Panc1 (cell line): Measurements from ENCODE around the gene C1orf56.

Experiments used
- POLR2AphosphoS5 ChIP-seq: IDR thresholded peaks from 2 replicates; pipeline ENCODE4 v1.6.1; 2012; ENCODE audit warnings: mild to moderate bottlenecking, low read depth, low read length, moderate library complexity
- TF ChIP-seq, protein P1 (sequence below): fragments of 450-650 bp; IDR thresholded peaks from 2 replicates; pipeline ENCODE4 v1.5.1; 2017; ENCODE audit warnings: mild to moderate bottlenecking
- TF ChIP-seq, protein P2 (sequence below), 2 experiments: IDR thresholded peaks; 2 replicates each; pipeline ENCODE4 v1.6.1; 2011 to 2012; ENCODE audit warnings: low read depth in 2 of 2, control low read depth in 1 of 2, low read length in 1 of 2, mild to moderate bottlenecking in 1 of 2, moderate library complexity in 1 of 2; ENCODE audit not compliant: insufficient read depth in 1 of 2

DNA sequence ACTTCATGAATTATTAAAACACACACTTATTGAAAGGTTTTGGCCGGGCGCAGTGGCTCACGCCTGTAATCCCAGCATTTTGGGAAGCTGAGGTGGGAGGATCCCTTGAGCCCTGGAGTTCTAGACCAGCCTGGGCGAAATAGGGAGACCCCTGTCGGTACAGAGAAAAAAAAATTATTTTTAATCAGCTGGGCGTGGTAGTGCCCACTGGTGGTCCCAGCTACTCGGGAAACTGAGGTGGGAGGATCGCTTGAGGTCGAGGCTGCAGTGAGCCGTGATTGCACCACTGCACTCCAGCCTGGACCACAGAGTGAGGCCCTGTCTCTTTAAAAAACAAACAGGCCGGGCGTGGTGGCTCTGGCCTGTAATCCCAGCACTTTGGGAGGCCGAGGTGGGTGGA is 24.7 kb downstream of the C1orf56 start:
- TF ChIP-seq, protein P1, sequence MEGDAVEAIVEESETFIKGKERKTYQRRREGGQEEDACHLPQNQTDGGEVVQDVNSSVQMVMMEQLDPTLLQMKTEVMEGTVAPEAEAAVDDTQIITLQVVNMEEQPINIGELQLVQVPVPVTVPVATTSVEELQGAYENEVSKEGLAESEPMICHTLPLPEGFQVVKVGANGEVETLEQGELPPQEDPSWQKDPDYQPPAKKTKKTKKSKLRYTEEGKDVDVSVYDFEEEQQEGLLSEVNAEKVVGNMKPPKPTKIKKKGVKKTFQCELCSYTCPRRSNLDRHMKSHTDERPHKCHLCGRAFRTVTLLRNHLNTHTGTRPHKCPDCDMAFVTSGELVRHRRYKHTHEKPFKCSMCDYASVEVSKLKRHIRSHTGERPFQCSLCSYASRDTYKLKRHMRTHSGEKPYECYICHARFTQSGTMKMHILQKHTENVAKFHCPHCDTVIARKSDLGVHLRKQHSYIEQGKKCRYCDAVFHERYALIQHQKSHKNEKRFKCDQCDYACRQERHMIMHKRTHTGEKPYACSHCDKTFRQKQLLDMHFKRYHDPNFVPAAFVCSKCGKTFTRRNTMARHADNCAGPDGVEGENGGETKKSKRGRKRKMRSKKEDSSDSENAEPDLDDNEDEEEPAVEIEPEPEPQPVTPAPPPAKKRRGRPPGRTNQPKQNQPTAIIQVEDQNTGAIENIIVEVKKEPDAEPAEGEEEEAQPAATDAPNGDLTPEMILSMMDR: no peak
- TF ChIP-seq, protein P2, sequence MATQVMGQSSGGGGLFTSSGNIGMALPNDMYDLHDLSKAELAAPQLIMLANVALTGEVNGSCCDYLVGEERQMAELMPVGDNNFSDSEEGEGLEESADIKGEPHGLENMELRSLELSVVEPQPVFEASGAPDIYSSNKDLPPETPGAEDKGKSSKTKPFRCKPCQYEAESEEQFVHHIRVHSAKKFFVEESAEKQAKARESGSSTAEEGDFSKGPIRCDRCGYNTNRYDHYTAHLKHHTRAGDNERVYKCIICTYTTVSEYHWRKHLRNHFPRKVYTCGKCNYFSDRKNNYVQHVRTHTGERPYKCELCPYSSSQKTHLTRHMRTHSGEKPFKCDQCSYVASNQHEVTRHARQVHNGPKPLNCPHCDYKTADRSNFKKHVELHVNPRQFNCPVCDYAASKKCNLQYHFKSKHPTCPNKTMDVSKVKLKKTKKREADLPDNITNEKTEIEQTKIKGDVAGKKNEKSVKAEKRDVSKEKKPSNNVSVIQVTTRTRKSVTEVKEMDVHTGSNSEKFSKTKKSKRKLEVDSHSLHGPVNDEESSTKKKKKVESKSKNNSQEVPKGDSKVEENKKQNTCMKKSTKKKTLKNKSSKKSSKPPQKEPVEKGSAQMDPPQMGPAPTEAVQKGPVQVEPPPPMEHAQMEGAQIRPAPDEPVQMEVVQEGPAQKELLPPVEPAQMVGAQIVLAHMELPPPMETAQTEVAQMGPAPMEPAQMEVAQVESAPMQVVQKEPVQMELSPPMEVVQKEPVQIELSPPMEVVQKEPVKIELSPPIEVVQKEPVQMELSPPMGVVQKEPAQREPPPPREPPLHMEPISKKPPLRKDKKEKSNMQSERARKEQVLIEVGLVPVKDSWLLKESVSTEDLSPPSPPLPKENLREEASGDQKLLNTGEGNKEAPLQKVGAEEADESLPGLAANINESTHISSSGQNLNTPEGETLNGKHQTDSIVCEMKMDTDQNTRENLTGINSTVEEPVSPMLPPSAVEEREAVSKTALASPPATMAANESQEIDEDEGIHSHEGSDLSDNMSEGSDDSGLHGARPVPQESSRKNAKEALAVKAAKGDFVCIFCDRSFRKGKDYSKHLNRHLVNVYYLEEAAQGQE (IDR thresholded peaks at IDR 0.05; ENCODE audit: insufficient read depth in 1 of 2, low read depth in 2 of 2, low read length in 1 of 2): no peak
- no peak for TF ChIP-seq POLR2AphosphoS5
